ENCODE measurements around the gene BPIFB1. TPM values are rescaled to one million over a fixed set of nuclear protein-coding genes. Genes with fewer than 3 reads are reported as not detected.

Gene BPIFB1
- total and polyA plus RNA-seq, 2 donors (not counting 3 experiments of a cell fraction or from before 2014, with no cell fraction given), result not detected

- no peak overlapping the region for H3K4me2 ChIP-seq (ENCODE audit: insufficient read depth, low read length)
- no peaks in the 10 kb centered on the region for H3K9me1 ChIP-seq (replicated peaks; ENCODE audit: control insufficient read depth, extremely low read depth, insufficient read depth, low read length)
- H2AFZ ChIP-seq (ENCODE audit: low read depth, low read length), result no peak overlapping the region
- H4K20me1 ChIP-seq (replicated peaks; ENCODE audit: control insufficient read depth, extremely low read depth, insufficient read depth, low read length), result no peaks in the 10 kb centered on the region
- ChIA-PET CTCF (interaction anchor here (2.3 kb wide), 1 partner anchor 39 kb away, joined by 18 read pairs; no protein-coding TSS in a partner anchor), POLR2A (no interaction called here)
- TF ChIP-seq GATA2 (IDR thresholded peaks at IDR 0.05; ENCODE audit: insufficient read depth, insufficient read length, low read depth, low read length) (no peak), MYC (IDR thresholded peaks at IDR 0.05; ENCODE audit: low read depth, low read length) (no peak), POLR2A (IDR thresholded peaks at IDR 0.05; ENCODE audit: low read depth, low read length) (no peak), CTCF (IDR thresholded peaks at IDR 0.05; ENCODE audit: extremely low read depth in 1 of 2, insufficient read depth in 1 of 2, low read depth in 1 of 2, low read length in 2 of 2) (no peak), FOS (IDR thresholded peaks at IDR 0.05; ENCODE audit: borderline replicate concordance, insufficient read depth, low read length) (no peak), POLR2AphosphoS5 (IDR thresholded peaks at IDR 0.05; ENCODE audit: insufficient read depth, low read depth, low read length) (no peak), MAX (IDR thresholded peaks at IDR 0.05; ENCODE audit: insufficient read depth, insufficient read length) (no peak), JUN (IDR thresholded peaks at IDR 0.05; ENCODE audit: borderline replicate concordance, insufficient read depth, insufficient read length, low read depth) (no peak), EZH2 (IDR thresholded peaks at IDR 0.05; ENCODE audit: borderline replicate concordance, low read depth, low read length, severe bottlenecking) (no peak)
- no peaks in the 10 kb centered on the region for H3K36me3 ChIP-seq (ENCODE audit: control insufficient read depth in 2 of 2, extremely low read depth in 1 of 2, insufficient read depth in 2 of 2, low read length in 2 of 2)
- no peaks in the 10 kb centered on the region for H3K9me3 ChIP-seq (replicated peaks; ENCODE audit: control insufficient read depth, insufficient read depth, low read length)
- H3K4me1 ChIP-seq (ENCODE audit: control insufficient read depth, extremely low read depth, insufficient read depth, low read length), result peaks cover 3% of the 10 kb centered on the region
- no peak for DNase-seq (ENCODE audit: low read depth, low spot score)
- BruUV-seq (replicated peaks), result no TSS peak
- FAIRE-seq, result no peak
- H3K9ac ChIP-seq (replicated peaks; ENCODE audit: extremely low read depth, insufficient read depth, low read length), result no peak overlapping the region
- H3K4me3 ChIP-seq (replicated peaks in 1 of 3; ENCODE audit: insufficient read depth in 1 of 3, low read depth in 1 of 3, low read length in 3 of 3), result no peak overlapping the region
- H3K27me3 ChIP-seq (ENCODE audit: control insufficient read depth in 2 of 2, insufficient read depth in 2 of 2, low read length in 2 of 2), result no peaks in the 10 kb centered on the region
- H3K27ac ChIP-seq (ENCODE audit: insufficient read depth, low read depth, low read length), result no peak overlapping the region
- intact Hi-C loops (cut with micrococcal nuclease) (no loop called here), dilution Hi-C loops (cut with MboI; ENCODE audit: extremely low pct_ligation_motif_present, low sequenced_read_pairs) (no loop called here)
- H3K79me2 ChIP-seq (ENCODE audit: control insufficient read depth, insufficient read depth, low read length), result no peaks in the 10 kb centered on the region
Measured at GRCh38 chr20:33261465-33261864, 21.5 kb upstream of the BPIFB1 start.
